GM12864 (cell line): ENCODE data around the gene RRP12.

ENCODE experiments used
- DNase-seq: peaks from one replicate; pipeline ENCODE4 v3.0.0-alpha.2; 2011; ENCODE audit warnings: low read depth
- H3K4me3 ChIP-seq: 2 replicates; pipeline ENCODE4 v1.5.1; 2011; ENCODE audit warnings: mild to moderate bottlenecking, low read depth, low read length, control low read depth
- CTCF ChIP-seq: IDR thresholded peaks from 2 replicates; pipeline ENCODE4 v1.5.1; 2011; ENCODE audit warnings: low read depth, mild to moderate bottlenecking, moderate library complexity, low read length, control low read depth, inconsistent platforms; ENCODE audit errors: missing control alignments

The RRP12 gene

GRCh38 chr10:97381626-97382025 is 19.5 kb downstream of the RRP12 start:
- no peak overlapping the region for H3K4me3 ChIP-seq
- DNase-seq: no peak
- TF ChIP-seq CTCF: no peak

GRCh38 chr10:97380516-97380915 is 20.6 kb downstream of the RRP12 start:
- no peak for TF ChIP-seq CTCF
- no peak overlapping the region for H3K4me3 ChIP-seq
- DNase-seq: no peak

- no peak for DNase-seq
- H3K4me3 ChIP-seq: no peak overlapping the region
- no peak for TF ChIP-seq CTCF
Measured at GRCh38 chr10:97378933-97379921, 21.9 kb downstream of the RRP12 start.

- no peak for DNase-seq
- no peak for TF ChIP-seq CTCF
- no peak overlapping the region for H3K4me3 ChIP-seq
Measured at GRCh38 chr10:97376413-97376812, 24.7 kb downstream of the RRP12 start.

GRCh38 chr10:97373456-97373855 is 27.7 kb downstream of the RRP12 start:
- H3K4me3 ChIP-seq: no peak overlapping the region
- no peak for TF ChIP-seq CTCF
- DNase-seq: no peak

GRCh38 chr10:97372233-97372875 is 28.8 kb downstream of the RRP12 start:
- TF ChIP-seq CTCF: no peak
- H3K4me3 ChIP-seq: no peak overlapping the region

More at GRCh38 chr10:97372233-97372875, 28.8 kb downstream of the RRP12 start:
- no peak for DNase-seq
